PFSK-1 (cell line): Measurements from ENCODE around the gene MTRR.

Experiments used
- POLR2AphosphoS5 ChIP-seq: IDR thresholded peaks from 2 replicates; pipeline ENCODE4 v1.6.1; 2012; ENCODE audit warnings: low read depth, mild to moderate bottlenecking, control low read depth, low read length, moderate library complexity
- SIN3A ChIP-seq: IDR thresholded peaks from 2 replicates; pipeline ENCODE4 v1.6.1; 2012; ENCODE audit warnings: mild to moderate bottlenecking, low read length, moderate library complexity, borderline replicate concordance; ENCODE audit not compliant: insufficient read depth
- TAF1 ChIP-seq: IDR thresholded peaks from 2 replicates; pipeline ENCODE4 v1.6.1; 2012; ENCODE audit warnings: low read length, control low read depth, borderline replicate concordance; ENCODE audit not compliant: insufficient read depth

GRCh38 chr5:7867260-7867659 is 1.7 kb upstream of the MTRR start:
- no peak for TF ChIP-seq TAF1
- no peak for TF ChIP-seq POLR2AphosphoS5
- TF ChIP-seq SIN3A = no peak
